Measurements from ENCODE around the gene ZNF554.
A peak's percentile ranks its signal among the peaks of the same experiment; 100 is the strongest.
"Not testable (repeated sequence)": the region's sequence is repeated elsewhere in the genome, so short reads cannot be mapped to it uniquely, and the experiment has no call there.

ZNF554 gene

GRCh38 chr19:2856457-2857050 lies 36.9 kb downstream of the ZNF554 start:
- no peak for DNase-seq (ENCODE audit: low read depth)
- no peak overlapping the region for H3K4me3 ChIP-seq (ENCODE audit: low read depth, low read length)

- no peak overlapping the region for H3K4me3 ChIP-seq (ENCODE audit: low read depth, low read length)
- DNase-seq (ENCODE audit: low read depth): no peak
Measured at GRCh38 chr19:2858864-2859263, 39.2 kb downstream of the ZNF554 start.

- no peak for DNase-seq (ENCODE audit: low read depth)
- H3K4me3 ChIP-seq (ENCODE audit: low read depth, low read length): no peak overlapping the region
Measured at GRCh38 chr19:2863816-2864215, 44.1 kb downstream of the ZNF554 start.

GRCh38 chr19:2865334-2866100 lies 45.8 kb downstream of the ZNF554 start:
- H3K4me3 ChIP-seq (ENCODE audit: low read depth, low read length): no peak overlapping the region
- DNase-seq (ENCODE audit: low read depth): no peak

- no peak for DNase-seq (ENCODE audit: low read depth)
- no peak overlapping the region for H3K4me3 ChIP-seq (ENCODE audit: low read depth, low read length)
Measured at GRCh38 chr19:2866495-2867024, 46.9 kb downstream of the ZNF554 start.

- H3K4me3 ChIP-seq (ENCODE audit: low read depth, low read length): peak within 1 kb of the TSS; percentile 45
- no peak for DNase-seq (ENCODE audit: low read depth)
Measured at GRCh38 chr19:2867025-2867991, 47.6 kb downstream of the ZNF554 start, which contains the start of gene ZNF556. TSS of gene ZNF556 (plus strand) at chr19:2867335. CDS start at chr19:2867422, 87 bp downstream.

GRCh38 chr19:2869618-2870017 lies 50.0 kb downstream of the ZNF554 start:
- H3K4me3 ChIP-seq (ENCODE audit: low read depth, low read length): no peak overlapping the region
- no peak for DNase-seq (ENCODE audit: low read depth)

GRCh38 chr19:2872175-2872574 lies 52.5 kb downstream of the ZNF554 start:
- DNase-seq (ENCODE audit: low read depth); H3K4me3 ChIP-seq (ENCODE audit: low read depth, low read length): not testable (repeated sequence)

- DNase-seq (ENCODE audit: low read depth): no peak
- no peak overlapping the region for H3K4me3 ChIP-seq (ENCODE audit: low read depth, low read length)
Measured at GRCh38 chr19:2877398-2878331, 58.0 kb downstream of the ZNF554 start.

- DNase-seq (ENCODE audit: low read depth): no peak
- H3K4me3 ChIP-seq (ENCODE audit: low read depth, low read length): no peak overlapping the region
Measured at GRCh38 chr19:2883686-2884439, 64.2 kb downstream of the ZNF554 start.

- H3K4me3 ChIP-seq (ENCODE audit: low read depth, low read length): no peak overlapping the region
- no peak for DNase-seq (ENCODE audit: low read depth)
Measured at GRCh38 chr19:2885736-2886135, 66.1 kb downstream of the ZNF554 start.

Measured in skeletal muscle cell (primary cell).